Measurements from ENCODE around the gene VMP1.

- TF ChIP-seq MAX (IDR thresholded peaks at IDR 0.05) = no peak
- peak; percentile 66 for TF ChIP-seq FOXM1 (IDR thresholded peaks at IDR 0.05; ENCODE audit: borderline replicate concordance, low read depth)
- TF ChIP-seq ZBTB7A (IDR thresholded peaks at IDR 0.05; ENCODE audit: low read depth) = no peak
- no peak for TF ChIP-seq CREB1 (IDR thresholded peaks at IDR 0.05; ENCODE audit: low read depth)
- no peak for TF ChIP-seq NFIC (IDR thresholded peaks at IDR 0.05)
- no peak for TF ChIP-seq YY1 (IDR thresholded peaks at IDR 0.05; ENCODE audit: low read depth)
- no peak for TF ChIP-seq REST (IDR thresholded peaks at IDR 0.05; ENCODE audit: low read depth)
- peak; percentile 68; the same call in 1 of the 2 replicates for TF ChIP-seq EP300 (IDR thresholded peaks at IDR 0.05; ENCODE audit: borderline replicate concordance)
- no peak for TF ChIP-seq TAF1 (IDR thresholded peaks at IDR 0.05; ENCODE audit: low read depth)
- TF ChIP-seq CEBPB (IDR thresholded peaks at IDR 0.05) = no peak
- no peak for TF ChIP-seq USF1 (IDR thresholded peaks at IDR 0.05)
- no peak for TF ChIP-seq RAD21 (IDR thresholded peaks at IDR 0.05; ENCODE audit: low read depth)
Observed at GRCh38 chr17:59756236-59756818, 48.9 kb downstream of the VMP1 start.
